ENCODE measurements around the gene ANKLE2. TPM values are rescaled to one million over a fixed set of nuclear protein-coding genes. Genes with fewer than 3 reads are reported as not detected.

ANKLE2 gene
- total RNA-seq, 1 experiment from 2014 or later = 80.3 TPM

- H4K91ac ChIP-seq (ENCODE audit: insufficient read length, low read depth, low read length) = no peak overlapping the region
- no peak overlapping the region for H2BK12ac ChIP-seq (ENCODE audit: insufficient read length, low read depth, low read length)
- H2AK5ac ChIP-seq (ENCODE audit: insufficient read length, low read length) = no peak overlapping the region
- H3K14ac ChIP-seq (ENCODE audit: insufficient read depth, low read length) = no peak overlapping the region
- Mint-ChIP-seq H3K27ac (no peak overlapping the region), H3K4me3 (no peak overlapping the region), H3K9me3 (no peaks in the 10 kb centered on the region), H3K27me3 (ENCODE audit: low read depth) (no peaks in the 10 kb centered on the region), H3K4me1 (peaks cover 2 to 5% of the 10 kb centered on the region in 2 experiments; a peak in 2 of 4 replicates), H3K36me3 (ENCODE audit: insufficient read depth in 1 of 3, low read depth in 3 of 3) (peaks cover 30 to 68% (median 63%) of the 10 kb centered on the region in 3 experiments; a peak in 6 of 7 replicates)
- no peak overlapping the region for H3K4ac ChIP-seq (ENCODE audit: low read depth, low read length)
- H4K8ac ChIP-seq (replicated peaks; ENCODE audit: insufficient read length, low read depth, low read length) = no peak overlapping the region
- no peak overlapping the region for H2BK20ac ChIP-seq (ENCODE audit: low read depth, low read length, poor library complexity, severe bottlenecking)
- H3K23ac ChIP-seq (ENCODE audit: insufficient read length, low read depth, low read length) = no peak overlapping the region
- no peak overlapping the region for H3K4me2 ChIP-seq (ENCODE audit: insufficient read depth, insufficient read length, low read length)
- no peak overlapping the region for H2AFZ ChIP-seq (ENCODE audit: low read length)
- no peak overlapping the region for H3K56ac ChIP-seq (ENCODE audit: insufficient read length, low read depth, low read length)
- no peaks in the 10 kb centered on the region for H3K9me3 ChIP-seq (ENCODE audit: control insufficient read depth, low read depth, low read length)
- no peak for TF ChIP-seq CTCF (conservative IDR thresholded peaks at IDR 0.05)
- no peaks in the 10 kb centered on the region for H3K4me1 ChIP-seq (ENCODE audit: insufficient read depth, low read length)
- H2BK120ac ChIP-seq (ENCODE audit: low read depth, low read length, poor library complexity, severe bottlenecking) = no peak overlapping the region
- H3K23me2 ChIP-seq (ENCODE audit: insufficient read length, low read depth, low read length, poor library complexity, severe bottlenecking) = peaks cover 2% of the 10 kb centered on the region
- peaks cover 14% of the 10 kb centered on the region; the same call in 1 of the 2 replicates for H3K79me2 ChIP-seq (ENCODE audit: insufficient read depth, low read length)
- H4K5ac ChIP-seq (ENCODE audit: insufficient read length, low read depth, low read length) = no peak overlapping the region
- H3K27me3 ChIP-seq (ENCODE audit: insufficient read depth, low read length) = no peaks in the 10 kb centered on the region
- no peak for DNase-seq
- no peak overlapping the region for H3T11ph ChIP-seq (ENCODE audit: low read length)
- no peak overlapping the region for H3K9ac ChIP-seq (ENCODE audit: extremely low read depth, insufficient read length, low read length)
- WGBS (ENCODE audit: extremely low coverage, insufficient read length, low lambda C conversion rate) = no CpG with 5 or more reads among the region's 11 CpGs
- no peak overlapping the region for H2BK5ac ChIP-seq (ENCODE audit: insufficient read length, low read length)
- H3K27ac ChIP-seq (ENCODE audit: insufficient read length, low read depth, low read length) = no peak overlapping the region
- no peak overlapping the region for H3K18ac ChIP-seq (ENCODE audit: insufficient read length, low read depth, low read length)
- H3K79me1 ChIP-seq (ENCODE audit: insufficient read depth, low read depth, low read length, poor library complexity, severe bottlenecking) = peaks cover 6% of the 10 kb centered on the region
- H2BK15ac ChIP-seq (ENCODE audit: low read depth, low read length) = no peak overlapping the region
- no peaks in the 10 kb centered on the region for H4K20me1 ChIP-seq (ENCODE audit: control insufficient read depth, insufficient read depth, insufficient read length)
Measured at GRCh38 chr12:132716356-132716755, 45.3 kb downstream of the ANKLE2 start.
